ENCODE measurements around the gene ANKRD2.
"Not testable (repeated sequence)": the region's sequence is repeated elsewhere in the genome, so short reads cannot be mapped to it uniquely, and the experiment has no call there.

ANKRD2 gene, protein sequence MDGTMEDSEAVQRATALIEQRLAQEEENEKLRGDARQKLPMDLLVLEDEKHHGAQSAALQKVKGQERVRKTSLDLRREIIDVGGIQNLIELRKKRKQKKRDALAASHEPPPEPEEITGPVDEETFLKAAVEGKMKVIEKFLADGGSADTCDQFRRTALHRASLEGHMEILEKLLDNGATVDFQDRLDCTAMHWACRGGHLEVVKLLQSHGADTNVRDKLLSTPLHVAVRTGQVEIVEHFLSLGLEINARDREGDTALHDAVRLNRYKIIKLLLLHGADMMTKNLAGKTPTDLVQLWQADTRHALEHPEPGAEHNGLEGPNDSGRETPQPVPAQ

DNA sequence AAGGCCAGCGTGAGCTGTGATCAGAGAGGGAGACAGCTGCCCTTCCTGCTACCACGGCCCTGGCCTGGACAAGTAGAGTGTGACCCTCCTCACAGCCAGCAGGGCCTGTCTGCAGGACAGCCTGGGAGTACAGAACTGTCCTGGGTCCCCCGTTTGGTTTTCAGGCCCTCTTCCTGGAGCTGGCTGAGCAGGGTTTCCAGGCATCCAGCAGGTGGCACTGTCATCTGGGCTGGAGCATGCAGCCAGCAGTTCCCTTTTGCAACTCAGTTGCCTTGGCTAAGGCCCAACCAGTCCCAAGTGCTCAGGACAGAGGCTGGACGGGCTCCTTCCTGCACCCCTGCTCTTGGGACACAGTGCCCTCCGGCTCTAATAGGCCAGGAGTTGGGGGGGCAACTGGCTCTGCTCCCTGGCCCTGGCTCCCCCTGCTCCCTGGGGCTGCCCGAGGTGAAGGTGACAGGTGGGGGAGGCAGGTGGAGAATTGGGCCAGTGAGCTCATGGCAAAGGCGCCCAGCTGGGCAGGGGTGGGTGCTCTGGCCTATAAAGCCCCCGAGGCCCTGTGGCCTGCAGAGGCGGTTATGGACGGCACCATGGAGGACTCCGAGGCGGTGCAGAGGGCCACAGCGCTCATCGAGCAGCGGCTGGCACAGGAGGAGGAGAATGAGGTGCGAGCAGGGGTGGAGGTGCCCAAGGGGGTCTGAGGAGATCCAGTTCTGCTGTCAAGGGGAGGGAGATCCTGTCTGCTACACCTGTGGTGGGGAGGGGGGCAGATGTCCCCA is at the start of gene ANKRD2:
Gene ANKRD2, plus strand, starts transcription at position 566 of the 776 bp plus-strand sequence. Its CDS starts 10 bp downstream, at position 576.
- peak; percentile 4 to 40 for DNase-seq (ENCODE audit: low read depth in 2 of 2)

DNA sequence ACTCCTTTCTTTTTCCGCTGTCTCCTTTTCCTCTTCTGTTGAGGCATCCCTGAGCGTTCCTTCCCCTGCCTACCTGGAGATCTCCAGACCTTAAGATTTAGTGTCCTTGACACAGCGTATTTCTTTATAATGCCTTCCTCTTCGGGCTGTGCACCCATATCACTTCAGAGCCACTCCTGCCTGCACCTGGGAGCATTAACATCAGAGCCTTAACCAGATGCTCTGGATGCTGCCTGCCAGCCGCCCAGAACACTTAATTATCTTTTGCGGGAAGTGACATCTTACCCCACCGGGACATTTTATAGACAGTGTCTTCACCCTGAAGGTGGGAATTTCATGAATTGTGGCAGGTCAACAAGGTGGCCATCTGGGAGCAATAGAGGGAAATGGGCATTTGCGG is 49.6 kb upstream of the ANKRD2 start:
- no peak for DNase-seq (ENCODE audit: low read depth in 2 of 2)

DNA sequence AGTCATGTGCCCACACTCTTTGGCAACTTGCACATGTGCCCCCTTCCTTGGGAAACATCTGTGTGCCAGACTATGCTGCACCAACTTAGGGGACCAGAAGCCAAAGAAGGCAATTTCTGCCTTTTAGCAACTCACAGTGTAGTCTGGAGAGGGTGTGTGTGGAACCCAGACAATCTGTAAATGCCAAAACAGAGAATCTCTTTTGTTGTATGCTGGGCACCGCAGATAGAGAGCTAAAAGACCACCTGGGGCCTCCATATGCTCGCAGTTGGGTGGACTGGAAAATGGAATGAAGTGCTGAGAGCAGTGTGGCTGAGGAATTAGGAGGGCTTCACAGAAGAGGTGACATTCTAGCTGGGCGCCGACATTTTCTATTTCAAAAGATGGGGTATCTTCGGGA is 47.5 kb upstream of the ANKRD2 start:
- no peak for DNase-seq (ENCODE audit: low read depth in 2 of 2)

DNA sequence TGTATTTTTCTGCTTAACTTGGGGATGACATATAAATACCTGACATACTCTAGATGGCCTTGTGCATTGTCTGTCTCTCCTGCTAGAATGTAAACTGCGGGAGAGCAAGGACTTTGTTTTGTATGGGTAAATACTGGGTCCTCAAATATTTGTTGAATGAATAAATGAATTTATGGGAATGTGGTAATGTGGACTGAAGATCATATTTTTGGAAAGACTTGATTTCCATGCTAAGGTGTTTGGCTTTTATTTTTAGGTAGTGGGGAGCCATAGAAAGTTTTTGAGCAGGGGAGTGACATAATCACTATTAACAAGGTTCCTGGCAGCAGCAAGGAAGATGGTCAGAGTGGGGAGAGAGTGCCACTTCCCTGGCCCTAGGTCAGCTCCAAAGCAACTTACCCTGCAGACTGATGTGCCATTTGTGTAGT is 46.9 kb upstream of the ANKRD2 start:
- no peak for DNase-seq (ENCODE audit: low read depth in 2 of 2)

DNA sequence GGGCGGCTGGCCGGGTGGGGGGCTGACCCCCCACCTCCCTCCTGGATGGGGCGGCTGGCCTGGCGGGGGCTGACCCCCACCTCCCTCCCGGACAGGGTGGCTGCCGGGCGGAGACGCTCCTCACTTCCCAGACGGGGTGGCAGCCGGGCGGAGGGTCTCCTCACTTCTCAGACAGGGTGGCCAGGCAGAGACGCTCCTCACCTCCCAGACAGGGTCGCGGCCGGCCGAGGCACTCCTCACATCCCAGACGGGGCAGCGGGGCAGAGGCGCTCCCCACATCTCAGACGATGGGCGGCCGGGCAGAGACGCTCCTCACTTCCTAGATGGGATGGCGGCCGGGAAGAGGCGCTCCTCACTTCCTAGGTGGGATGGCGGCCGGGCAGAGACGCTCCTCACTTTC is 43.7 kb upstream of the ANKRD2 start:
- DNase-seq (ENCODE audit: low read depth in 2 of 2): not testable (repeated sequence)

DNA sequence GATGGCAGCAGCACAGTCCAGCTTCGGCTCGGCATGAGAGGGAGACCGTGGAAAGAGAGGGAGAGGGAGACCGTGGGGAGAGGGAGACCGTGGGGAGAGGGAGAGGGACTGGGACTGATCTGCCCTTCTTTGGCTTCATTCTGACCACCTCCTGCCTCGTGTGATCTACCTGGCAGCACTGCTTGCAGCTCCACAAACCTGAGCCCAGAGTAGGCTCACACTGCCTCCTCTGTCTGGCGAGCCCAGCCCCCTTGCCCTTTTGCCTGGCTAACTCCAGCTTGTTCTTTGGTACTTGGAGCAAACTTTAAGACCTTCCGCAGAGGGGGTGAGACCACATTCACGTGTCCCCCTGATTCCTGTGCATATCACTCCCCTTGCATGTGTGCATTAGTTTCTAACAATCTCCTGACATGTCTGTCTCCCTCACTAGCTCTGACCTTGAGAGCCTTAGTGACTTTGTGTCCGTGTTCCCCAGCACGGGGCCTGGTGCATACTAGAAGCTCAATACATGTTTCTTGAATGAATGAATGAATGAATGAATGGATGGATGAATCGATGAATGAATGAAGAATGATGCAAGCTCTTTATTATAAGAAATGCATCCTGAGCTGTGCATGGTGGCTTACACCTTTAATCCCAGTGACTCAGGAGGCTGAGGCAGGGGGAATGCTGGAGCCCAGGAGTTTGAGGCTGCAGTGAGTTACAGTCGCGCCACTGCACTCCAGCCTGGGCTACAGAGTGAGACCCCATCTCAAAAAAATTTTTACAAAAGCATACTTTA is 42.7 kb upstream of the ANKRD2 start:
- DNase-seq (ENCODE audit: low read depth in 2 of 2): no peak

DNA sequence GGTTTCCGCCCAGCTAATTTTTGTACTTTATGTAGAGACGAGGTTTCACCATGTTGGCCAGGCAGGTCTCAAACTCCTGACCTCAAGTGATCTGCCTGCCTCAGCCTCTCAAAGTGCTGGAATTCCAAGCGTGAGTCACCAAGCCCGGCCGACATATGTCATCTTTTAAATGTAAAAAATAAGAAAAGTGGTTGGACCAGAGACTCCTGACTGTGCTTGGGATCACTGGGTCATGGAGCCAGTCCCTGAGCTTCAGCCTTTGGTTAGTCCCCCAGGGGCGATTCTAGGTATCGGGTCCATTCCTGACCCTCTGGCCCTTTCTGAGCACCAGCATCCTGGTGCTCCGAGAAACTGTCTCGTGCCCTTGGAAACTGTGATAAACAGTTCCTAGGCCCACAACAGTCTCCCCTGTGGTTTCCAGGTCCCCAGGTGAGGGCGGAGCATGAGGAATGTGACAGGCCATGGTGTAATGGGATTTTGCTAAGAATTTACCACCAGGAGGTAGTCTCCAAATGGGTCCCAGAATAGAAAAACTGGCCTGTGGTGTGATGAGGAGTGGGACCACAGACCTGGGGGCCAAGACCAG is 41.1 kb upstream of the ANKRD2 start:
- DNase-seq (ENCODE audit: low read depth in 2 of 2): no peak

DNA sequence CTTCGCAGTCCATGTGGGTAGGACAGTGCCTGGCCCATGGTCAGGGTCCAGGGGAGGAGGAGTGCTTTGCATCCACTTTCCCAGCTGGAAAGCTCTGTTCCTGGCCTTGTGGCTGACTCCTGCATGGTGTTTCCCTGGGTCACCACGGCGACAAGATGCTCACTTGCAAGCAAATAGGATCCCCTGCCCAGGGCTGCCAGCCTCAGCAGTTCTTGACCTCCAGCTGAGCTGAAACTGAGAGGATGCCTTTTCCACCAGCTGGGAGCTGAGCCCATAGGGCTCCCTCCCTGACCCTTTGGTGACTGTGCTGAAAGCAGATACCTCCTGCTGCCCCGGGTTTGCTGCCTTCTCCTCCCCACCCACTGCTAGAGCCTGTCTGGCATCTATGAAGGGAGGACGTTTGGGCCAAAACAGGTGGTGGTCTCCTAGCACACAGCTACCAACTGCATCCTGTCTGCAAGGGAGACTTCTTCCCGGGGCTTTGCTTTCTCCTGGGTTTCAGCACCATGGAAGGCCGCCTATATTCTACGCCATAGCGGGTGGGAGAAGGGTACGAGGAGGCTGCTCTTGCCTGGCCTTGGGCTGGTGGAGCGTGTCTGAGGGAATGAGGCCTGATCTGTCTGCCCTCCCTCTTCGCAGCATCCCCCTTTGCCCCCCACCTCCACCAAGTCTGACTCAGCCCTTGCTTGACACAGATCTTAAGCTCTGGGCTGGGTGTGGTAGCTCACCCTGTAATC is 39.5 kb upstream of the ANKRD2 start:
- no peak for DNase-seq (ENCODE audit: low read depth in 2 of 2)

DNA sequence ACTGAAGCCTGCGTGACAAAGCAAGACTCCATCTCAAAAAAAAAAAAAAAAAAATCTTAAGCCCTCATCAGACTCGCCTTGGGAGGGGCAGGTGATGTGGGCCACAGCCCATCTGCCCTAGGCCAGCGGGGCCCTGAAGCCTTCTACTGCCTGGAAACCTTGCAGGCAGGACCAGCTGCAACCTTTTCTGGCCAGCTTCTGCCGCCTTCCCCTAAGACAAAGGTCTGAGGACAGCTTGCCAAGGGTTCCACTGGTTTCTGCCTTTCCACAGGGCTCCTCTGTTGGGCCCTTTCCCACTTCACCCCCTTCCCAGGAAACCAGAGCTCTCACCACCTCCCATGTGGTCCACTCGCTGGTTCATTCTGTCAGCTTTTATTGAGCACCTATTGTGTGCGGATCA is 38.7 kb upstream of the ANKRD2 start:
- DNase-seq (ENCODE audit: low read depth in 2 of 2): no peak

DNA sequence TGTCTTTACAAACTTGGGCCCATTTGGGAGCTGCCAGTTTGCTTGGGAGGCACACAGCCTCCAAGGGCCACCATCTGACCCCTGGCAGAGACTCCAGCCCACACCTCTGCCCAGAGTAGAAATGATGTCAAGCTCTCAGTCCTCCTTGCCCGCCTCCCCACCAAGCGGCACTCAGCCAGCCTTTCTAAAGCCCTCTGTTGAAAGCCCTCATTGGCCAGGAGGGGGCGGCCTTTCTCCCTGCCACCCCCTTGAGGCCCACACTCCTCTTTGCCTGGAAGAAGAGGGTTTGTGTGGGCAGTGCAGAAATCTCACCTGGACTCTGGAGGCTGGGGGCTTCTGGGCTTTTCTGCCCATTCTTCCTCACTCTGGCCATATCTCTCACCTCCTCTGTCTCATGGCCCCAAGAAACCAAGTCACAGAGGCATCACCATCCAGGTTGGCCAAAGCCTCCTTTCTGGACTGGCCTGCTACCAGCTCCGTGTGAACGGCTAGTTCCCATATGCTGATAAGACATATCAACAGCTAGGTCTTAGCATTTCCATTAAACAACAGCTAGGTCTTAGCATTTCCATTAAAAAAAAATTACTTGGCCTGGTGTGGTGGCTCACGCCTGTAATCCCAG is 37.7 kb upstream of the ANKRD2 start:
- DNase-seq (ENCODE audit: low read depth in 2 of 2): peak; percentile 14 to 26

DNA sequence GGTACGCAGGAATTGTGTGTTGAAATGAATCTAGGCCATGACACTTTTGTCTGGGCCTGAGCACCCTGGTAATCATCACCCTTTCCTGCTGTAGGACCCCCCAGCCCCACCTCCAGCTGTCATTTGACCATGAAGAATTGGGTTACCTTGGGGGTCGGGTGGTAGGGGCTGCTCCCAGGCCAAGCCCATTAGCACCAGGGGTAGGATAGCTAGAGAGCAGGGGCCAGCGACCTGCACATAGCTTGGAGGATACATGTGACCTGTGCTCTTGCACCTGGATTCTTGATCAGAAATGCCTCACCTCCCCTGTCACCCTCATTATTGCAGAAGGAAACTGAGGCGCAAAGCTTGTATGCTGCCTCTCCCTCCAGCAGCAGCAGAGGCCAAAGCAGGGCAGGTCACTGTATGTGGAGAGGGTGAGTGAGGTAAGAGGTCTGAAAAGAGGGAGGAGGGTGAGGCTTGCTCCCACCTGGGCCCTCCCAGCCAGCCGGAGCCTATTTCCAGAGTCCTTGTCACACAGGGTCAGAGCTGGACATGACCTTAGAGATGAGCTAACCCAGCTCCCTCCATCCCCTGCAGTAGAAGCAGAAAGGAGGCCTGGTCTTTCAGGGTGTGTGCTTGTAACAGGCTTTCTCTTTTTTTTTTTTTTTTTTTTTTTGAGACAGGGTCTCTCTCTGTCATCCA is 35.3 kb upstream of the ANKRD2 start:
- no peak for DNase-seq (ENCODE audit: low read depth in 2 of 2)

DNA sequence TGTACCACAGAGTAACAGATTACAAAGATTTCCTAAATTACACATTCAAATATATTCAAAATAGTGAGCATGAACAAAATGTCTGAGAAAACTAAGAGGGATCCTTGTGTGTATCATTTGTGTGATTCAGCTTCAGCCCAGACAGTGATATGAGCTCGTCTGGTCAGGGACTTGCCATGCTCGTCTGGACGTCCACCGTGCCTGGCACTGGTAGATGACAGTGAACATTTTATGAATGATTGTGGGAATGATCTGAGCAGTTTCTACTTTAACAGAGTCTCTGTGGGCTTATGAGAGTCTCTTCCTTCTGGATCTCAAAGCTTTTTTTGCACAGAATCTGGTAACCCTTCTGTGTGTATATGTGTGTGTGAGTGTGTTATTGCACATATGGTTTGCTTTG is 34.2 kb upstream of the ANKRD2 start:
- DNase-seq (ENCODE audit: low read depth in 2 of 2): no peak

DNA sequence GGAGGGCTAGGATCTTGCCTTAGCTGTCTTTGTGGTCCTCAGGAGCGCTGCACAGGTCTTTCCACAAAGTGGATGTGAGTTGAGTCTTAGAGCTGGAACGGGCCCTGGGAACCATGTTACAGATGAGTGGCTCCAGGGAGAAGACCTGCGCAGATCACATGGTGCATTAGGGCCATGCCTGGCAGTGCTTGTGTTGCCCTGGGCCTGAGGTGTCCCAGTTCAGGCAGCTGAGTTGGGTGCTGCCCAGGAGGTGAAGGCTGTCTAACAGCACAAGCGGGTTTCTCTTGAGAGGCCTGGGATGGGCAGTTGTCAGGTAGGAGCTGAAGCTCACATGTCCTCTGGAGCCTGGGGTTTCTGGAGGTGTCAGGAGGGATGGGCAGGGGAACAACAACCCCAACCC is 33.7 kb upstream of the ANKRD2 start:
- DNase-seq (ENCODE audit: low read depth in 2 of 2): no peak

DNA sequence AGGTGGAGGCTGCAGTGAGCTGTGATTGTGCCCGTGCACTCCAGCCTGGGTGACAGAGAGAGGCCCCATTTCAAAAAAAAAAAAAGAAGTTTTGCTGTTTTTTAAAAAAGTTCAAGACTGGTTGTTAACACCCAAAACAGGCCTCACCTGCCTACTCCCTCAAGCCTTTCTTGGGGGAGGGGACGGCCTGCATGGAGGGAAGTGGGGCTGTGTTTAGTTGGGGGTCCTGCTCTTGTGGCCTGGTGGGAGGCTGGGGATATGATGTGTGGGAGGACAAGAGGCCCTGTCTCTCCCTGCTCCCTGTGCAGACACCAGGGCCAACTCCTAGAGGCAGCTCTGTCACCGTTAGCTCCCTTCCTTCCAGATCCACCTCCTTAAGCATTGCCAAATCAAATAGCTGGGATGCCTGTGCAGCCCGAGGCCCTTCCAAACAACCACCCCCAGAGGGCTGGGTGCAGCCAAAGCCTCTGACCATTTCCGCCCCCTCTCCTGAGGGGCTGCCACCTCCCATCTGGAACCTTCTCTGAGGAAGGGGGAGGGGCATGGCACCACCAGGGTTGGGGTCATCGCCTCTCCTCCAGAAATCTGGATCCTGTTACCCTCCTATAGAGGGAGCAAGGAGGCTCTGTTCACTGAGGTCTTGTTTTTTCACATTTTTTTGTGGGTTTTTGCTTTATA is 32.9 kb upstream of the ANKRD2 start:
- DNase-seq (ENCODE audit: low read depth in 2 of 2): no peak

DNA sequence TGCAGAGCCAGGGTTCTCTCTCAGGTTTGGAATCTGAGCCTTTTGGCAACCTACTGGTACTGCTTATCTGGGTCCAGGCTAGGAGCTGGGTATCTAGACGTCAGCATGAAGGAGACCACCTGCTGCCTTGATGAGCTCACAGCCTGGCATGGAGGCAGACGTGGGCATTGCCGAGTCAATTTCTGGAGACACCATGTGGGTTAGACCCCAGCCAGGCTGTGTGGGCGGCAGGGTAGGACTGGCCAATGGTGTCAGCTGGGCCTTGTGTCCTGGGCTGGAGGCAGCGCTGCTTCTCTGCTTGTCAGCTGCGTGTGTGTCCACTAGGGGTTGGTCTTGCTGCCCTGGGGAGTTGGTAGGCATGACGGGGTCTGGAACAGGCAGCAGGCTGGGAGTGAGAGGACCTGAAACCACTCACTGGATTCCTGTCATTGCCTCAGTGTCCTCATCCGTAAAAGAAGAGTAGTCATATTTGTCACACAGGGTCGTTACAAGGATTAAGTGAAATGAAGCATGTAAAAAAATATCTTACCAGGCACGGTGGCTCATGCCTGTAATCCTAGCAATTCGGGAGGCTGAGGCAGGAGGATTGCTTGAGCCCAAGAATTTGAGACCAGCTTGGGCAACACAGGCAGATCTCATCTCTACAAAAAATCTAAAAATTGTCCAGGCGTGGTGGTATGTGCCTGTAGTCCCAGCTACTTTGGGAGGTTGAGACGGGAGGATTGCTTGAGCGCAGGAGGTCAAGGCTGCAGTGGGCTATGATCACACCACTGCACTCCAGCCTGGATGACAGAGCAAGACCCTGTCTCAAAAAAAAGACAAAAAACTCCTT is 31.7 kb upstream of the ANKRD2 start:
- DNase-seq (ENCODE audit: low read depth in 2 of 2): no peak

DNA sequence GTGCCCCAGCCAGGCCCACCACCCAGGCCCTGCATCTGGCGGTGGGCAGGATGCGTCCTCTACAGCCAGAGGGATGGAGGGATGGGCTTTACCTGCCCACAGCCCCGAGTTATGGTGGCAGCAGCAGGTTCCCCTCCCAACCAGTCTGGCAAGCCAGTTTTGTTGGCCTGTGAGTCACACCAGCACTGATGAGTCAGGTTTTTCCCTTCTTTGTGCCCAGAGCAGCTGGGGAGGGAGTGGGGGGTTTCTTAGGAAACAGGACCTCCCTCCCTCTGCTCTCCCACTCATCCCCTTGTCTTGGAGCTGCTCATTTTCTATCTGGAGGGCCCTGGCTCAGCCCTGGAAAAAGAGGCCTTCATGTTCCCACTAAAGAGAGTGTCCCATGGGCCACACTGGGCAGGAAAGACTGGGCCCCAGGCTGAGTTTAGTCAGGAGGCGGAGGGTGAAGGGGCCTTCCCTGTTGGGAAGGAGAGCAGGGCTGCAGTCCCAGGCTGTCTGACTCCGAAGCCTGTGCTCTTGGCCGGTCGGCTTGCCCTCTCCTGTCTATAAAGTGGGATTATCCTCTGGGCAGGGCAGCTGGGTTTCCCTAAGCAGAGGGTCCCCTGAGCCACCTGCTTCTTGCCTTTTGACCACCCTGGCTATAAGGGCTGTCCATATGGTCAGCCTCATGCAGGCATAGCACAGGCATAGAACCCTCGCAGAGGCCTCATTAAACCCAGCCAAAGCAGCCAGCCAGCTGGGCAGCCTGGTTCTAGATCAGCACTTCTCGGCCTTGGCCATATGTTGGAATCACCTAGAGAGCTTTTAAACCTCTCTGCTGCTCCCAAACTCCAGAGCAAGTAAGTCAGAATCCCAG is 30.2 kb upstream of the ANKRD2 start:
- peak; percentile 24 to 50 for DNase-seq (ENCODE audit: low read depth in 2 of 2)

DNA sequence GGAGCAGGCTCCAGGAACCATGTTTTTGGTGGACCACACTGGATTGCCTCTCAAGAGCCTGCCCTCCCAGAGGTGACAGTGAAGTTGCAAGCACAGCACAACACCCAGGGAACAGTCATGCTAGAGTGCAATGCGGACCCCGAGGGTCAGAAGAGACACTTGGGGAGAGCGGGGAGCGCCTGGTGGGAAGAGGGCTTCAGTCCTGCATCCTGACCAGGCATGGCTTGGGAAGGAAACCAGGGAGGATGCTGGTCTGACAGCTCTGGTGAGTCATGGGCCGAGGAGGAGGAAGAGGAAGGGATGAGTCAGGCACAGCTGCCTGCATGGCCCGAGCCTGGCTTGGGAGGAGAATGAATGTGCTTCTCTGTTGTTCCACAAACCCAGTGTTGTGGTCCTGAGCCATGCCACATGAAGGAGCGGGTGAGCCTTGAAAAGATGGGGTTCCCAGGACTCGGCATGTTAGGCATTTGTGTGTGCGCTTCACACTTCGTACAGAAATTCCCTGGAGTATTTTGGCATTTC is 29.5 kb upstream of the ANKRD2 start:
- DNase-seq (ENCODE audit: low read depth in 2 of 2): peak; percentile 41 to 67

Measured in stimulated activated CD4-positive, alpha-beta T cell treated with anti-CD3 and anti-CD28 coated beads, Interleukin-12 subunit alpha, Interleukin-12 subunit beta, amount 100 ng/mL, for 24 hours (primary cell).